GM12801 (cell line): ENCODE data around the gene UBE2L6.

Experiments
- CTCF ChIP-seq: IDR thresholded peaks from one replicate; pipeline ENCODE4 v1.5.1; 2011; ENCODE audit warnings: control low read depth; ENCODE audit not compliant: insufficient read length; ENCODE audit errors: extremely low read depth

UBE2L6 gene

GRCh38 chr11:57586711-57587245 lies 19.3 kb upstream of the UBE2L6 start:
- TF ChIP-seq CTCF = no peak

GRCh38 chr11:57585301-57585700 lies 17.8 kb upstream of the UBE2L6 start:
- TF ChIP-seq CTCF = no peak

GRCh38 chr11:57584341-57584740 lies 16.9 kb upstream of the UBE2L6 start:
- no peak for TF ChIP-seq CTCF

GRCh38 chr11:57574061-57574460 lies 6.6 kb upstream of the UBE2L6 start:
- TF ChIP-seq CTCF = no peak

GRCh38 chr11:57571606-57572005 lies 4.1 kb upstream of the UBE2L6 start:
- no peak for TF ChIP-seq CTCF

- TF ChIP-seq CTCF = no peak
Observed at GRCh38 chr11:57568330-57568766, 876 bp upstream of the UBE2L6 start.

GRCh38 chr11:57566905-57567514 lies 462 bp downstream of the UBE2L6 start:
- no peak for TF ChIP-seq CTCF
